K562 (cell line): ENCODE measurements around the gene FSTL3. TPM values are rescaled to one million over a fixed set of nuclear protein-coding genes. Genes with fewer than 3 reads are reported as not detected.

Experiments
- CHD4 ChIP-seq: fragments of 200-600 bp; sonication (generic); IDR thresholded peaks from 3 replicates; pipeline ENCODE4 v1.6.1; 2012; ENCODE audit warnings: low read depth, mild to moderate bottlenecking, mixed read lengths, low read length, inconsistent platforms; ENCODE audit not compliant: insufficient read depth, insufficient replicate concordance, poor library complexity, severe bottlenecking
- FOXP1 ChIP-seq: sonication (generic); formaldehyde crosslinking; IDR thresholded peaks from 2 replicates; pipeline ENCODE4 v1.8.0; 2022; ENCODE audit warnings: mild to moderate bottlenecking, missing genetic modification reagents
- GTF2A2 ChIP-seq: IDR thresholded peaks from 2 replicates; pipeline ENCODE4 v1.6.1; 2016; ENCODE audit warnings: mild to moderate bottlenecking, missing genetic modification characterization, missing compliant biosample characterization
- JUN ChIP-seq, 2 experiments: sonication (generic) in 1 of 2; formaldehyde crosslinking in 1 of 2; IDR thresholded peaks; 2 replicates each; pipeline versions ENCODE4 v1.6.1 to v1.8.0; 2012 to 2022; ENCODE audit warnings: borderline replicate concordance in 2 of 2, mild to moderate bottlenecking in 2 of 2, improper control_type of control experiment in 1 of 2, low read depth in 1 of 2, low read length in 1 of 2, missing genetic modification reagents in 1 of 2
- KAT8 ChIP-seq: fragments of 450-650 bp; IDR thresholded peaks from 2 replicates; pipeline ENCODE4 v1.6.1; 2016; ENCODE audit warnings: low read depth, mild to moderate bottlenecking
- MEIS2 ChIP-seq: fragments of 450-650 bp; IDR thresholded peaks from 2 replicates; pipeline ENCODE4 v1.6.1; 2014; ENCODE audit warnings: mild to moderate bottlenecking; ENCODE audit not compliant: partially characterized antibody
- MTA3 ChIP-seq: fragments of 450-650 bp; formaldehyde crosslinking; IDR thresholded peaks from 2 replicates; pipeline ENCODE4 v1.6.1; 2017; ENCODE audit warnings: mild to moderate bottlenecking, borderline replicate concordance
- NEUROD1 ChIP-seq: fragments of 150-350 bp; IDR thresholded peaks from 2 replicates; pipeline ENCODE4 v1.6.1; 2014; ENCODE audit warnings: borderline replicate concordance, low read length, low read depth; ENCODE audit not compliant: partially characterized antibody
- NONO ChIP-seq, 2 experiments: fragments of 200-400 bp in 1 of 2; fragments of 450-650 bp in 1 of 2; formaldehyde crosslinking in 1 of 2; IDR thresholded peaks; 2 replicates each; pipeline ENCODE4 v1.6.1; 2017; ENCODE audit warnings: low read depth in 2 of 2, mild to moderate bottlenecking in 2 of 2, moderate library complexity in 2 of 2, low read length in 1 of 2
- NR2C2 ChIP-seq, 2 experiments: fragments of 200-800 bp in 1 of 2; sonication (Bioruptor generic) in 1 of 2; sonication (generic) in 1 of 2; formaldehyde crosslinking in 1 of 2; IDR thresholded peaks; 2 replicates each; pipeline versions ENCODE4 v1.6.1 to v1.8.0; 2016 to 2022; ENCODE audit warnings: mild to moderate bottlenecking in 1 of 2, missing compliant biosample characterization in 1 of 2, missing genetic modification characterization in 1 of 2, missing genetic modification reagents in 1 of 2
- RBBP5 ChIP-seq: fragments of 200-600 bp; sonication (generic); IDR thresholded peaks from 2 replicates; pipeline ENCODE4 v1.6.1; 2012; ENCODE audit warnings: borderline replicate concordance, mild to moderate bottlenecking, low read length, control low read depth, inconsistent platforms; ENCODE audit not compliant: insufficient read depth, poor library complexity, severe bottlenecking
- STAT5B ChIP-seq: fragments of 250-450 bp; sonication (Bioruptor Pico); IDR thresholded peaks from 2 replicates; pipeline ENCODE4 v1.8.0; 2021; ENCODE audit warnings: mild to moderate bottlenecking, inconsistent platforms
- SUPT5H ChIP-seq: fragments of 450-650 bp; IDR thresholded peaks from 2 replicates; pipeline ENCODE4 v1.6.1; 2016
- TAF1 ChIP-seq: IDR thresholded peaks from 2 replicates; pipeline ENCODE4 v1.6.1; 2011; ENCODE audit warnings: mild to moderate bottlenecking, low read length, moderate library complexity; ENCODE audit not compliant: insufficient read depth, control insufficient read depth, severe bottlenecking; ENCODE audit errors: extremely low read depth
- YBX1 ChIP-seq: fragments of 450-650 bp; IDR thresholded peaks from 2 replicates; pipeline ENCODE4 v1.7.1; 2016; ENCODE audit warnings: mild to moderate bottlenecking
- ZNF384 ChIP-seq: IDR thresholded peaks from 2 replicates; pipeline ENCODE4 v1.6.1; 2012; ENCODE audit warnings: low read depth, low read length, improper control_type of control experiment
- ZNF76 ChIP-seq: fragments of 250-450 bp; sonication (Bioruptor Pico); IDR thresholded peaks from 2 replicates; pipeline ENCODE4 v1.4.0; 2020; ENCODE audit warnings: mild to moderate bottlenecking, moderate library complexity, borderline replicate concordance
- polyA plus RNA-seq, 8 experiments: library from polyadenylated mRNA; depleted of rRNA in 4 of 8; stranded (reverse) in 5 of 8; unstranded in 3 of 8; fragments of >200 nt; fragmentation: Nextera tagmentation in 2 of 8; fragmentation: Illumina TruSeq in 1 of 8; extraction: Ambion mirVana in 2 of 8; extraction: Trizol in 1 of 8; gene quantifications; 2 replicates each; pipeline versions ENCODE4 v1.2.1 to v1.2.3, GENCODE V29; 2011 to 2014; ENCODE audit warnings: inconsistent platforms in 1 of 8, missing spikeins in 1 of 8
- total RNA-seq, 7 experiments: library from RNA; depleted of rRNA in 6 of 7; stranded (reverse); fragments of >200 nt in 6 of 7; fragmentation: Illumina TruSeq in 2 of 7; extraction: Trizol in 2 of 7; gene quantifications; 2 replicates each; pipeline versions ENCODE4 v1.2.1 to v1.2.3, GENCODE V29; 2011 to 2021; ENCODE audit warnings: low replicate concordance in 1 of 7
- TF ChIP-seq, protein P1 (sequence below): fragments of 450-650 bp; IDR thresholded peaks from 2 replicates; pipeline ENCODE4 v1.6.1; 2017; ENCODE audit warnings: mild to moderate bottlenecking, moderate library complexity
- TF ChIP-seq, protein P2 (sequence below): fragments of 250-450 bp; sonication (Bioruptor Pico); IDR thresholded peaks from 2 replicates; pipeline ENCODE4 v1.5.0; 2020; ENCODE audit warnings: mild to moderate bottlenecking
- TF ChIP-seq, protein P3 (sequence below): fragments of 250-450 bp; sonication (Bioruptor Pico); IDR thresholded peaks from 2 replicates; pipeline ENCODE4 v1.5.0; 2021
- TF ChIP-seq, protein P4 (sequence below): fragments of 450-650 bp; IDR thresholded peaks from 2 replicates; pipeline ENCODE4 v1.6.1; 2017; ENCODE audit warnings: antibody characterized with exemption

Gene FSTL3
- total and polyA plus RNA-seq, 9 of the 15 experiments (the other 6 are each of a cell fraction or from before 2014, with no cell fraction given), result 0.35 to 6.8 (median 4.2) TPM; not detected in 1

DNA sequence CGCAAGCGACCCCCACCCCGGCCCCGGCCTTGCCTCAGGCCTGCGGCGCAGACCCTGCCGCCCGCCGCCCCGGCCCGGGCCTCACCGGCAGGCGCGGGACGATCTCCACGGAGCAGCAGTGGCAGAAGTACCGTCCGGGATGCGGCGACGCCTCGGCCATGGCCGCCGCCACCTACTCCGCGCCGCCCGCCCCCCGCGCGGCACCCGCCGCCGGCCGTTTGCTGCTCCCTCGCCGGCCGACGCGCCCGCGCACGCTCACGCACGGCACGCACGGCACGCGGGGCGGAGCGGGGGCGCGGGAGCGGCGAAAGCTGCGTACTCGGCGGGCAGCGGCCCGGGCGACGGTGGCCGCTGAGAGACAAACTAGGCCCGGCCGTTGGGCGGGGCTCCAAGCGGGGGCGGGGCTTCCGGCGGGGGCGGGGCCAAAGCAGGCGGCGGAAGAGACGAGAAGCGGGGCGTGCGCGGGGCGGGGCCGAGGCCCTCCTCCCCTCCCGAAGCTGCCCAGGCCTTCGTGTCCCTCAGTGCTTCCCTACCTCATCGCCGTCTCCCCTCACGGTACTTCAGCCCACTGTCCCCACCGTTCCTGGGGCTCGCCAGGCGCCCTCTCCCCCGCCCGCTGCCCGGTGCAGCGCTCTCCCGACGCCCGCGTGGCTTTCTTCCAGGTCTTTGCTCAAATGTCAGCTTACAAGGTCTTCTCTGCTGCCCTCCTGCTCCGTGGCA is 13.1 kb upstream of the FSTL3 start, which contains the start of gene RNF126 (continued):
- TF ChIP-seq MEIS2, result no peak
- no peak for TF ChIP-seq NR2C2 (CRISPR knock-in tag; IDR thresholded peaks at IDR 0.05)
- peak; percentile 45; the same call in 1 of the 2 replicates for TF ChIP-seq NR2C2 (tag; IDR thresholded peaks at IDR 0.05)
- TF ChIP-seq NONO (IDR thresholded peaks at IDR 0.05; ENCODE audit: low read depth in 2 of 2, low read length in 1 of 2), result peak in 1 of 2 experiments; percentile 76; a peak in 1 of 4 replicates
- TF ChIP-seq, protein P1, sequence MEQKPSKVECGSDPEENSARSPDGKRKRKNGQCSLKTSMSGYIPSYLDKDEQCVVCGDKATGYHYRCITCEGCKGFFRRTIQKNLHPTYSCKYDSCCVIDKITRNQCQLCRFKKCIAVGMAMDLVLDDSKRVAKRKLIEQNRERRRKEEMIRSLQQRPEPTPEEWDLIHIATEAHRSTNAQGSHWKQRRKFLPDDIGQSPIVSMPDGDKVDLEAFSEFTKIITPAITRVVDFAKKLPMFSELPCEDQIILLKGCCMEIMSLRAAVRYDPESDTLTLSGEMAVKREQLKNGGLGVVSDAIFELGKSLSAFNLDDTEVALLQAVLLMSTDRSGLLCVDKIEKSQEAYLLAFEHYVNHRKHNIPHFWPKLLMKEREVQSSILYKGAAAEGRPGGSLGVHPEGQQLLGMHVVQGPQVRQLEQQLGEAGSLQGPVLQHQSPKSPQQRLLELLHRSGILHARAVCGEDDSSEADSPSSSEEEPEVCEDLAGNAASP, result no peak
- TF ChIP-seq SUPT5H, result 0 out of 2 replicates have a peak, but pooled peaks have one; percentile 40
- TF ChIP-seq RBBP5, result peak; percentile 90
- TF ChIP-seq, protein P2, sequence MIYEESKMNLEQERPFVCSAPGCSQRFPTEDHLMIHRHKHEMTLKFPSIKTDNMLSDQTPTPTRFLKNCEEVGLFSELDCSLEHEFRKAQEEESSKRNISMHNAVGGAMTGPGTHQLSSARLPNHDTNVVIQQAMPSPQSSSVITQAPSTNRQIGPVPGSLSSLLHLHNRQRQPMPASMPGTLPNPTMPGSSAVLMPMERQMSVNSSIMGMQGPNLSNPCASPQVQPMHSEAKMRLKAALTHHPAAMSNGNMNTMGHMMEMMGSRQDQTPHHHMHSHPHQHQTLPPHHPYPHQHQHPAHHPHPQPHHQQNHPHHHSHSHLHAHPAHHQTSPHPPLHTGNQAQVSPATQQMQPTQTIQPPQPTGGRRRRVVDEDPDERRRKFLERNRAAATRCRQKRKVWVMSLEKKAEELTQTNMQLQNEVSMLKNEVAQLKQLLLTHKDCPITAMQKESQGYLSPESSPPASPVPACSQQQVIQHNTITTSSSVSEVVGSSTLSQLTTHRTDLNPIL (CRISPR knock-in tag), result no peak
- TF ChIP-seq TAF1, result peak; percentile 78
- peak; percentile 45 for TF ChIP-seq NEUROD1
- no peak for TF ChIP-seq ZNF384
- no peak for TF ChIP-seq ZNF76 (CRISPR knock-in tag)
- 0 out of 2 replicates have a peak, but pooled peaks have one; percentile 13 for TF ChIP-seq FOXP1 (CRISPR knock-in tag)
- peak; percentile 86; the same call in 1 of the 2 replicates for TF ChIP-seq MTA3
- no peak for TF ChIP-seq YBX1
- no peak for TF ChIP-seq CHD4
- TF ChIP-seq, protein P3, sequence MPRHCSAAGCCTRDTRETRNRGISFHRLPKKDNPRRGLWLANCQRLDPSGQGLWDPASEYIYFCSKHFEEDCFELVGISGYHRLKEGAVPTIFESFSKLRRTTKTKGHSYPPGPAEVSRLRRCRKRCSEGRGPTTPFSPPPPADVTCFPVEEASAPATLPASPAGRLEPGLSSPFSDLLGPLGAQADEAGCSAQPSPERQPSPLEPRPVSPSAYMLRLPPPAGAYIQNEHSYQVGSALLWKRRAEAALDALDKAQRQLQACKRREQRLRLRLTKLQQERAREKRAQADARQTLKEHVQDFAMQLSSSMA (CRISPR knock-in tag), result no peak
- 0 out of 2 replicates have a peak, but pooled peaks have one; percentile 30 for TF ChIP-seq JUN (IDR thresholded peaks at IDR 0.05; ENCODE audit: borderline replicate concordance, low read depth, low read length)
- TF ChIP-seq JUN (CRISPR knock-in tag; IDR thresholded peaks at IDR 0.05; ENCODE audit: borderline replicate concordance), result no peak
- TF ChIP-seq GTF2A2, result 0 out of 2 replicates have a peak, but pooled peaks have one; percentile 6
- TF ChIP-seq, protein P4, sequence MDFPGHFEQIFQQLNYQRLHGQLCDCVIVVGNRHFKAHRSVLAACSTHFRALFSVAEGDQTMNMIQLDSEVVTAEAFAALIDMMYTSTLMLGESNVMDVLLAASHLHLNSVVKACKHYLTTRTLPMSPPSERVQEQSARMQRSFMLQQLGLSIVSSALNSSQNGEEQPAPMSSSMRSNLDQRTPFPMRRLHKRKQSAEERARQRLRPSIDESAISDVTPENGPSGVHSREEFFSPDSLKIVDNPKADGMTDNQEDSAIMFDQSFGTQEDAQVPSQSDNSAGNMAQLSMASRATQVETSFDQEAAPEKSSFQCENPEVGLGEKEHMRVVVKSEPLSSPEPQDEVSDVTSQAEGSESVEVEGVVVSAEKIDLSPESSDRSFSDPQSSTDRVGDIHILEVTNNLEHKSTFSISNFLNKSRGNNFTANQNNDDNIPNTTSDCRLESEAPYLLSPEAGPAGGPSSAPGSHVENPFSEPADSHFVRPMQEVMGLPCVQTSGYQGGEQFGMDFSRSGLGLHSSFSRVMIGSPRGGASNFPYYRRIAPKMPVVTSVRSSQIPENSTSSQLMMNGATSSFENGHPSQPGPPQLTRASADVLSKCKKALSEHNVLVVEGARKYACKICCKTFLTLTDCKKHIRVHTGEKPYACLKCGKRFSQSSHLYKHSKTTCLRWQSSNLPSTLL, result no peak
- TF ChIP-seq STAT5B (CRISPR knock-in tag), result no peak
- no peak for TF ChIP-seq KAT8
